Neutrophil (primary cell): ENCODE data around the gene PTPRJ.

Experiments used
- H3K27ac ChIP-seq: fragments of 200-600 bp; sonication (generic); 2 replicates; pipeline ENCODE4 v1.5.1; 2016; ENCODE audit warnings: mild to moderate bottlenecking, moderate library complexity
- H3K27me3 ChIP-seq: fragments of 200-600 bp; sonication (generic); 2 replicates; pipeline ENCODE4 v1.6.0; 2016; ENCODE audit warnings: mild to moderate bottlenecking
- H3K36me3 ChIP-seq: fragments of 200-600 bp; sonication (generic); 2 replicates; pipeline ENCODE4 v1.5.1; 2017
- H3K4me1 ChIP-seq, 2 experiments: fragments of 200-600 bp in 1 of 2; sonication (generic) in 1 of 2; 1 replicate in 1 of 2; 2 replicates in 1 of 2; pipeline versions ENCODE4 v1.5.1 to v1.6.1; 2013 to 2016; ENCODE audit warnings: low read depth in 1 of 2, low read length in 1 of 2, mild to moderate bottlenecking in 1 of 2, moderate library complexity in 1 of 2; ENCODE audit not compliant: control insufficient read depth in 1 of 2, insufficient read depth in 1 of 2
- H3K4me3 ChIP-seq, 2 experiments: fragments of 200-600 bp in 1 of 2; sonication (generic) in 1 of 2; 1 replicate in 1 of 2; 2 replicates in 1 of 2; pipeline ENCODE4 v1.5.1; 2013 to 2016; ENCODE audit warnings: low read depth in 1 of 2, low read length in 1 of 2, mild to moderate bottlenecking in 1 of 2, moderate library complexity in 1 of 2
- H3K9me3 ChIP-seq: fragments of 200-600 bp; sonication (generic); 2 replicates; pipeline ENCODE4 v1.5.1; 2016
- TF ChIP-seq, protein P1 (sequence below): fragments of 200-600 bp; sonication (generic); IDR thresholded peaks from 2 replicates; pipeline ENCODE4 v1.5.1; 2016; ENCODE audit warnings: antibody characterized with exemption

PTPRJ gene

DNA sequence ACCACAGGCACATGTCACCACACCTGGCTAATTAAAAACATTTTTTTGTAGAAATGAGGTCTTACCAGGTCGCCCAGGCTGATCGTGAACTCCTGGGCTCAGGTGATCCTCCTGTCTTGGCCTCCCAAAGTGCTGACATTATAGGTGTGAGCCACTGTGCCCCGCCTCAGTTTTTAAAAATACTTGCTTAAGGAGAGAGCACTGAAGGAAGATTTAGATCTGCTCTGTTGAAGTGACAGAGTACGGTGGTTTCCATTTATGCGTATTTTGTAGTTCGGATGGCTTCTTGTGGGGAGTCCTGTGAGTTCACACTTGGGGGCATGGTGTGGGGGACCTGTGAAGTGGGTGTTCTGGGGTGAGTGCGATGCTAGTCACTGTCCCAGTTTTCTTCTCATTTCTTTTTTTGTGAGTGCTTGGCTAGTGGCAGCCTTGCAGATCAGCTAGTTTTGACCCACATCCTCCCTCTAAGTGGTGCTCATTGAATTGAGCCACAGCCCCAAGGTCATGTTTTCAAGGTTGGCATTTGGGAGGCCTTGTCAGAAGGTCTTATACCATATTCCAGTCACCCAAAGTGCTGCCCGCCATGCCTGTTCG lies 31.5 kb downstream of the PTPRJ start:
- H3K4me1 ChIP-seq: peaks cover 100% of the 10 kb centered on the region in 2 experiments
- no peaks in the 10 kb centered on the region for H3K9me3 ChIP-seq
- peak overlapping the region; percentile 95 for H3K27ac ChIP-seq
- H3K27me3 ChIP-seq: no peaks in the 10 kb centered on the region
- H3K4me3 ChIP-seq: no peak overlapping the region
- TF ChIP-seq, protein P1, sequence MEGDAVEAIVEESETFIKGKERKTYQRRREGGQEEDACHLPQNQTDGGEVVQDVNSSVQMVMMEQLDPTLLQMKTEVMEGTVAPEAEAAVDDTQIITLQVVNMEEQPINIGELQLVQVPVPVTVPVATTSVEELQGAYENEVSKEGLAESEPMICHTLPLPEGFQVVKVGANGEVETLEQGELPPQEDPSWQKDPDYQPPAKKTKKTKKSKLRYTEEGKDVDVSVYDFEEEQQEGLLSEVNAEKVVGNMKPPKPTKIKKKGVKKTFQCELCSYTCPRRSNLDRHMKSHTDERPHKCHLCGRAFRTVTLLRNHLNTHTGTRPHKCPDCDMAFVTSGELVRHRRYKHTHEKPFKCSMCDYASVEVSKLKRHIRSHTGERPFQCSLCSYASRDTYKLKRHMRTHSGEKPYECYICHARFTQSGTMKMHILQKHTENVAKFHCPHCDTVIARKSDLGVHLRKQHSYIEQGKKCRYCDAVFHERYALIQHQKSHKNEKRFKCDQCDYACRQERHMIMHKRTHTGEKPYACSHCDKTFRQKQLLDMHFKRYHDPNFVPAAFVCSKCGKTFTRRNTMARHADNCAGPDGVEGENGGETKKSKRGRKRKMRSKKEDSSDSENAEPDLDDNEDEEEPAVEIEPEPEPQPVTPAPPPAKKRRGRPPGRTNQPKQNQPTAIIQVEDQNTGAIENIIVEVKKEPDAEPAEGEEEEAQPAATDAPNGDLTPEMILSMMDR: no peak
- H3K36me3 ChIP-seq: no peaks in the 10 kb centered on the region

DNA sequence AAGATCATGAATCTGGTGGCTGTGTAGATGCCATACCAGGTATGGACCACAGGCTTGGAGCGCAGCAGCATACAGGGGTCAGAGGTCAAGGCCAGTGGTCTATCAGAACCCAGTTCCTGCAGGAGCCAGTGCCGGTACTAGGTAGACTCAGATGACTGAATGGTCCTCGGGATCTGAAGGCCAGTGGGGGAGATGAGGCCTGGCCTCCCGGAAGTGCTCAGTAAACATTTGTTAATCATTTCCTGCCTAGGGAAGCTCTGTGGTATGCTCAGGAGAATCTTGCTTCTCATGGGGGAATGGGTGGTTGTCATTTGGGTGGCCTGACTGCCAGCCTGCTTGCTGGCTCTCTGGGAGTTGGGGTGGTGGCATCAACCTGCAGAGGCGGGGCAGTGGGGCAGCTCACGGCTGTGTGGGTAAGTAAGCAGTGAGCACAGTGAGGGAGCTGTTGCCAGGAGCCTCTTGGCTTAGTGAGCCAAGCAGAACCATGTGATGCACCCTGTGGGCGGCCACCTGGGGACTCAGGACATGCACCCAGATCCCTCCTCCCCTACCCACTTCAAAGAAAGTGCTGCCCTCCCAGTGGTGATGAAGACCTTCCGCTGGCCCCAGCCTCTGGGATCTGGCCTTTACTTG lies 33.0 kb downstream of the PTPRJ start:
- Histone ChIP-seq H3K4me3 (peak overlapping the region; percentile 44 to 54), H3K36me3 (no peaks in the 10 kb centered on the region), H3K4me1 (peaks cover 100% of the 10 kb centered on the region in 2 experiments), H3K9me3 (no peaks in the 10 kb centered on the region), H3K27me3 (no peaks in the 10 kb centered on the region), H3K27ac (peak overlapping the region; percentile 95)
- TF ChIP-seq, protein P1: no peak

DNA sequence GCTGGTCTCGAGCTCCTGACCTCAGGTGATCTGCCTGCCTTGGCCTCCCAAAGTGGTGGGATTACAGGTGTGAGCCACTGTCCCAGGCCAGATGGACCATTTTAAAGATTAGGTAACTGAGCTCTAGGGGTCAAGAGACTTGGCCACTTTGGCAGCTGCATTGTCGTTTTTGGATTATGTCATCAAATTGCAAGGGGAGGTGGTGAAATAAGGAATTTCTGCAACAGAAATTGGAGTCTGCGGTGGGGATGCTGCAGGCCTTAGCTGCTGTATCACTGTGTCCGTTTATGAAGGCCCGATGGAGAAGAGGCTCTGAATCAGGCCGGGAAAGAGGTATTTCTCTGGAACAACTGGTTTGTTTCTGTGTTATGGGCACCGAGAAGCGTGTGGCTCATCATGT lies 34.6 kb downstream of the PTPRJ start:
- no peaks in the 10 kb centered on the region for H3K36me3 ChIP-seq
- peak overlapping the region; percentile 95 for H3K27ac ChIP-seq
- peaks cover 100% of the 10 kb centered on the region in 2 experiments for H3K4me1 ChIP-seq
- TF ChIP-seq, protein P1: no peak
- H3K4me3 ChIP-seq: peak overlapping the region; percentile 44 to 54
- H3K9me3 ChIP-seq: no peaks in the 10 kb centered on the region
- H3K27me3 ChIP-seq: no peaks in the 10 kb centered on the region

DNA sequence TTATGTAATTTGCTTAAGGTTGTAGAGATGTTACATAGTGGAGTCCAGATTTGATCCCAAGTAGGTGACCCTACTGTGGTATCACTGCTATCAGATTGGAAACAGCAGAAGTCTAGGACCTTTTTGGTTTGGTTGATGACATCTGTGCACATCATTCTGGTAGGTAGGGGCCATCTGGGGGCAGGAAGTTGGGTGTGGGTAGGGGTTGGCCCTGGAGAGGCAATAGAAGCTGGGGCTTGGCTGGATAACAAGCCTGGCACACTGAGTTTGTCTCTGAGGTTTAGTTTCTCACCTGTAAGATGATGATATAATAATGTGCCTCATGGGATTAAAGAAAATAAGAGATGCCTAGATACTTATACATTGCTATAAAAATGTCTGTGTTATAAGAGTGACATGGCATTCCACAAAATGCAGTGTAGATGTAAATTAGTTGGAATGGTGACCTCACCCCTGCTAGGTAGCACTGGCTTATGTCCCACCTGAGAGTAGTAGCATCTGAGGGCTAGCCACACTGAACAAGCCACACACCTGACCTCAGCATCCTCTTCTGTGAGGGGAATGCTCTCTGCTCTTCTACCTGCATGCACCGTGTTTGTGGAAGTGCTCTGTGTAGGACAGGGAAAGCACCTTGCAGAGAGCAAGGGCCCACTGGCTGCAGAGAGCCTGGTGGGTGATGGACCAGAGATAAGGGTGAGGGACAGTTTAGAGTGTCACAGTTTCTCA lies 36.9 kb downstream of the PTPRJ start:
- Histone ChIP-seq H3K27me3 (no peaks in the 10 kb centered on the region), H3K27ac (peak overlapping the region; percentile 95), H3K36me3 (no peaks in the 10 kb centered on the region), H3K9me3 (no peaks in the 10 kb centered on the region), H3K4me1 (peaks cover 100% of the 10 kb centered on the region in 2 experiments), H3K4me3 (no peak overlapping the region)
- TF ChIP-seq, protein P1: no peak

DNA sequence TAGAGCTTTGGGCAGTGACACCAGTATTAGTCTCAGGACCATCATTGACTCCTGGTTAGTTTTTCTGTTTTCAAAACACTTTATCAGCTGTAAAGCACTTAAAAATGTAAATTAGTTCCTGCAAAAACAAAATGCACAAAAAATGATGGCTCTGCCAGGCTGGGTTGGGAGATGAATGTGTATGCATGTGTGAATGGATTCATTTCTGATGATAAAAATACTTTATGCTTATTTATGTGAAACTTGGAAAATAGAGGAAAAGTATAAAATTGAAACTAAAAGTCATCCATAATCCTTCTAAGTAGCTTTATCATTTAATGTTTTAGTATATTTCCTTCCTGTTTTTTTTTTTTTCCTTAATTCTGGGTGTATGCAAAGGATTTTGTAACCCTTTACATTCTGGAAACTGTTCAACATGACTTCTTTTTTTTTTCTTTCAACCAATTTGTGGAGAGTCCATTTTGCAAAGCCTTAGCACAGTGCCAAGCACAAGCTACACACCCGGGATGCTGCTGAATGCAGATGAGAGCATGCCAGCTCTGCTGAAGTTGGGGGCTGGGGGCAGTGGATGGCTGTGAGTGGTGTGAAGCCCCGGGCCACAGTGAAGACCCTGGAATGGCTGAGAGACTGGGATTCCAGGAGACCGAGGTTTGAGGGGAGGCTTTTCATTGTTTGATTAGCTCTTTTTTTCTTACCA lies 37.6 kb downstream of the PTPRJ start:
- TF ChIP-seq, protein P1: no peak
- Histone ChIP-seq H3K27ac (peak overlapping the region; percentile 95), H3K4me3 (peak overlapping the region in 1 of 2 experiments; percentile 9), H3K4me1 (peaks cover 100% of the 10 kb centered on the region in 2 experiments), H3K9me3 (no peaks in the 10 kb centered on the region), H3K36me3 (no peaks in the 10 kb centered on the region), H3K27me3 (no peaks in the 10 kb centered on the region)
